ENCODE data around the gene URB1. TPM values are rescaled to one million over a fixed set of nuclear protein-coding genes. Genes with fewer than 3 reads are reported as not detected.

The URB1 gene
- total and polyA plus RNA-seq, 2 of the 8 experiments (the other 6 are each of a cell fraction or from before 2014, with no cell fraction given): 8.1 to 28.9 TPM

GRCh38 chr21:32364387-32364786 lies 28.4 kb downstream of the URB1 start (continued):
- TF ChIP-seq EP300 (IDR thresholded peaks at IDR 0.05; ENCODE audit: borderline replicate concordance in 1 of 2, low read depth in 2 of 2, low read length in 2 of 2) (no peak), MAX (IDR thresholded peaks at IDR 0.05) (no peak), CREB1 (IDR thresholded peaks at IDR 0.05) (no peak), SP2 (IDR thresholded peaks at IDR 0.05; ENCODE audit: low read length) (no peak), KDM1A (IDR thresholded peaks at IDR 0.05; ENCODE audit: borderline replicate concordance, low read length) (no peak), CHD2 (IDR thresholded peaks at IDR 0.05; ENCODE audit: low read length) (no peak), SP4 (IDR thresholded peaks at IDR 0.05; ENCODE audit: low read length) (no peak), ASH2L (IDR thresholded peaks at IDR 0.05; ENCODE audit: low read length) (no peak), SAP30 (IDR thresholded peaks at IDR 0.05; ENCODE audit: insufficient read depth, insufficient replicate concordance, low read length) (no peak)
